AML-193 (cell line): Measurements from ENCODE around the gene FBXL5.
A peak's percentile ranks its signal among the peaks of the same experiment; 100 is the strongest.
"Not testable (repeated sequence)": the region's sequence is repeated elsewhere in the genome, so short reads cannot be mapped to it uniquely, and the experiment has no call there.

Experiments used
- DNase-seq, 2 experiments: peaks; one replicate each; lab custom pipeline; 2025; lab: John Stamatoyannopoulos, UW

The FBXL5 gene

DNA sequence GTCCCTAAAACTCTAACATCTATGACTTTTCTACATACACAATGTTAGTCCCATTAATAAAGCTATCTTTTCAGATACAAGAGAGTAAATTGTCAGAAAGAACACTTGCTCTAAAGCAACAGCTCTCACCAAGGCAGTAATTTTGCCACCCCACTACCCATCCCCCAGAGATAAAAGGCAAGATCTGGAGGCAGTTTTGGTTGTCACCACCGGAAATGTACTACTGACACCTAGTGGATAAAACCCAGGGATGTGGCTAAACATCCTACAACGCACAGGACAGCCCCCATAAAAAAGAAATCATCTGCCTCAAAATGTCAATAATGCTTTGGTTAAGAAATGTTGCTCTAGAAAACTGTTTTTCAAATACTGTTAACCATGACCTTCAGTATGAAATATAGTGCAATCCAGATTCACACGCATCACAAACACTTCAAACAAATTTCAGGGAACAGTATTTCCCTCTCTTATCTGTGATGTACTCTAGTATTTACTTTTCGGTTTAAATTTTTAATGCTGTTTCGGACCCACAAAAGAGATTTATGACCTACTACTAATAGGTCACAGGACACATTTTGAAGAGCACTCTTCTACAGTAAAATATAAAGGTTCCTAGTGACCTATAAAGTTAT, 5.1 kb downstream of the FBXL5 start:
- peak; percentile 66 to 69 for DNase-seq

- no peak for DNase-seq
These were observed 6.6 kb downstream of the FBXL5 start for GRCh38 chr4:15648600-15648999.

GRCh38 chr4:15638418-15638817, 16.7 kb downstream of the FBXL5 start:
- no peak for DNase-seq

GRCh38 chr4:15636818-15637217, 18.3 kb downstream of the FBXL5 start:
- DNase-seq = no peak

- not testable (repeated sequence) for DNase-seq
These were observed 37.8 kb downstream of the FBXL5 start for GRCh38 chr4:15617407-15617806.

GRCh38 chr4:15614891-15615290, 40.3 kb downstream of the FBXL5 start:
- not testable (repeated sequence) for DNase-seq

DNA sequence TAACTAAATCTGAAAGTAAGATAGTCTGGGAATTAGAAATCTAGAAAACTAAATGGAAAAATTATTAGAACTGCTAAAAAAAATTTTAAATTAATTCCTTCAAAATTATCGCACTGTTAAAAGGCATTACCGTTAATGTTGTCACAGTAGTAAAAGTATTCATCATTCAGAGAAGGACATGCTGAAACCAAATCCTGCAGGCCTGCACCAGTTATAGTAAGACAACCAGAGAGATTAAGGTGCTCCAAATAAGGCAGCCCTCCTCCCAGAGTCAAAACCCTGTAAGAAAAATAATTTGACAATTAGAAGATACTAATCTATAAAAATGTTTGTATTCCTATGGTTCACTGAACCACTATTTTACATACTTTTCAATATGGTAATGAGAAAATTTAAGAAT, 43.0 kb downstream of the FBXL5 start:
- no peak for DNase-seq

DNA sequence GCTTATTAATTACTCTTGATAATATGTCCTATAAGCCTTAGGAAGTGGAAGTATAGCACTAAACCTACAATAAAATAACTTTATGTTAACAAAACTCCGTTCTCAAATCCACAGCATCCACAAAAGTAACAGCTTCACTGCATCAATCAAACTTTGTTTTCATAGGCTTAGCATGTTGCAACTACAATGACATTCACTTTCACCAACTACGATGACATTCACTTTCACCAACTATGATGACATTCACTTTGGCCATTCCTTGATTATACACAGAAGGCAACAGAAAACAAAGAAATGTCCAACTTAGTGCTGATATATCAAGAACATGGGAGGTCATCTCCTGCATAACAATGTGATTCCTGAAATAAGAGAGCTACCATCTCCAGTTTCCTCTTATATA, 44.3 kb downstream of the FBXL5 start:
- no peak for DNase-seq

DNA sequence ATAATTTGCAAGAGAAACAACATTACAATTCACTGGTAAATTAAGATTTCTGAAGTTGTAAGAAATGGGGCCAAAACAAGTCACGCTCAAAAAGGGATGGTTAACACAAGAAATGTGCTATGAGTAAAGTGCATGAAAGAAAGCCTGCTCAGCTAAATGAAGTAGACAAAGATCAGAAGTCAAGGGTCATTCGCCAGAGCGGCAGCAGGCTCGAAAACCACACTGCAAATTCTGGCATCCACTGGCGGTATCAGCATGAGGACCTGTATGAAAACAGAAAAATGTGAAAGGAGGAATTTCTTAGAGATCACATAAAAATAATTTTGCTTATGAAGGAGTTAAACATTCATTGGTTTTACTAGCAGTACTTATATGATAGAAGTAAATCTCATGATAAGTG, 49.6 kb downstream of the FBXL5 start:
- DNase-seq = no peak

- DNase-seq = no peak
These were observed 53.3 kb downstream of the FBXL5 start for GRCh38 chr4:15601862-15602261.

DNA sequence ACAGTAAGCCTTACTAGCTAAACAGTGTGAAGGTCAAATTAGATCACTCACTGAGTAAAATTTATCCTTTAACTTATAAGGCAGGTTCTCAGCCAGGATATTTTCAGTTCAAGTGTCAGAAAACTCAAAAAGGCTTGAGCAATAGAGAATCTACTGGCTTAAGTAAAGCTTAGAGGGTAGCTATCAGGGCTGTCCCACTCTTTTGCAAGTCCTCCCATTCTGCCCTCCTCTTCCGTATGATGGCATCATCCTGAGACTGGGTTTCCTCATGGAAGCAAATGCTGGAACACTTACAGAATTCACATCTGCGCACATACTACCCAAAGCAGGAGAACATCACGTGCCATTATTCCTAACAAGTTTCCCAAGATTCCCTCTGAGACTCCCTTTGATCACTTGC, 55.0 kb downstream of the FBXL5 start:
- no peak for DNase-seq

DNA sequence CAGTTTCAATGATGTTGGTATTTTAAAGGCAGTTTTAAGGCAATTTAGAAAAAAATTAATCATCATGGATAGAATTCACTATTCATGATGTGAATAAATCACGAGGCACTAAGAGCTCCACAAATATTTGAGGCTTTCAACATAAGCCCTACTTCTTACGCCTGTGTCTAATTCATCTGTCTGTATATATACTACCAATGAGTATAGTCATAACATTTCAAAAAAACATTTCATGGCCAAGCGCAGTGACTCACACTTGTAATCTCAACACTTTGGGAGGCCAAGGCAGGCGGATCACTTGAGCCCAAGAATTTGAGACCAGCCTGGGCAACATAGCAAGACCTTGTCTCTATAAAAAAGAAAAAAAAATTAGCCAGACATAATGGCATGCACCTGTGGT, 56.5 kb downstream of the FBXL5 start:
- no peak for DNase-seq

- DNase-seq = no peak
These were observed 62.4 kb downstream of the FBXL5 start for GRCh38 chr4:15592799-15593198.

DNA sequence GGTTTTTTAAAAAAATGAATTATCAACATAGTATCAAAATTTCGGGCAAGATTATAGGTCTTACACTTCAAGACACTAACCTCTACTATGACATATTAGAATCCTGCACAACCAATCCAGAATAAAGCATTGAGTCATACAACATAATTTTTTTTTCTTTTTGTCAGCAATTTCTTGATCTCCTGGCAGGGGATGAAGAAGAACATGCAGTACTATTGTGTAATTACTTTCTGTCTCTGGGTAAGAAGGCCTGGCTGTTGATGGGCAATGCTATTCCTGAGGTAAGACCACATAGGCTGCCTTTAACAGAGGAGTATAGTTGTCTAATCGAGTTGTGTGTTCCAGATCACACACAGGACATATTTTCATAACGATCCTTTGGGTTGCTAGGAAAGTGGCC, 67.5 kb downstream of the FBXL5 start:
- DNase-seq = no peak

GRCh38 chr4:15586066-15586465, 69.1 kb downstream of the FBXL5 start:
- DNase-seq = peak; percentile 59 to 75

- no peak for DNase-seq
These were observed 69.8 kb downstream of the FBXL5 start for GRCh38 chr4:15585331-15585730.

DNA sequence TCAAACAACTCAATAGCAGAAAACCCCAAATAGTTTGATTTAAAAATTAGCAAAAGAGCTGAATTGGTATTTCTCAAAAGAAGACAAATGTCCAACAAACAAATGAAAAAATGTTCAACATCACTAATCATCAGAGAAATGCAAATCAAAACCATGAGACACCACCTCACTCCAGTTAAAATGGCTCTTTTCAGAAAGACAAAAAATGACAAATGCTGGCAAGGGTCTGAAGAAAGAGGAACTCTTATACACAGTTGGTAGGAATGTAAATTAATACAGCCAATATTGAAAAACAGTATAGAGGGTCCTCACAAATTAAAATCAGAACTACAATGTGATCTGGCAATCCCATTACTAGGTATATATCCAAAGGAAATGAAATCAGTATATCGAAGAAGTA, 70.4 kb downstream of the FBXL5 start:
- DNase-seq = no peak

- no peak for DNase-seq
These were observed 77.6 kb downstream of the FBXL5 start for GRCh38 chr4:15577508-15577907.

DNA sequence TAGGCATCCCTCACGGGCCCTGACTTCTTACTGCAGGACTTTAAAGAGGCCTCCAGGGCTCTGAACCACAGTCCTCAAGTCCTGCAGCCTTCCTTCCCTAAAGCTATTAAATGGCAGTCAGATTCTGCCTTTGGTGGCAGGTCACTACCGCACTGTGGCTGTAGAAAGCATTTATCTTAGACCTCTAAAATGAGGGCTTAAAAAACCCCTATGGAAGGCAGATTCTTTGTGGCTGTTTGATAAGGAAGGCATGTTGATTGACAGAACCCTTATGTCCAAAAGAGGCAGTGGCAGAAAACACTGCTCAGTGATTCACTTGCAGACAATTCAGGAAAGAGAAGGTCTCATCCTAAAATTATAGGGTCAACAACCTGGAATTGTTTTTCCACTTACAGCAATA, 79.2 kb downstream of the FBXL5 start:
- DNase-seq = no peak

DNA sequence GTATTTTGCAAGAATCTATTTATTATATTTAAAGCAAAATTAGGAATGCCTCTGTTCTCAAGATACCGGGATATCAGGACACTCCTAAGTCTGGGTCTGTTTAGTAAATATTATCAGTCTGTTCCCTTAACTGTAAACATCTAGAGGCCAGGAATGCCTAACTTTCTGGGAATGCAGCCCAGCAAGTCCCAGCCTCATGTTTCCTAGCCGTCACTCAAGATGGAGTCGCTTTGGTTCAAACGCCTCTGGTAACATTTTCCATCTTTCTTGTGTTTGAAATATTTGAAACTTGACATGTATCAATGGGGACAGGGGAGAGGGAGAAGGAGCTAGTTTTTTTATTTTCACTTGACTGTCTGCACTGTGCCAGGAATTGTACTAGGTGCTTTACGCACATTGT, 85.4 kb downstream of the FBXL5 start:
- no peak for DNase-seq

DNA sequence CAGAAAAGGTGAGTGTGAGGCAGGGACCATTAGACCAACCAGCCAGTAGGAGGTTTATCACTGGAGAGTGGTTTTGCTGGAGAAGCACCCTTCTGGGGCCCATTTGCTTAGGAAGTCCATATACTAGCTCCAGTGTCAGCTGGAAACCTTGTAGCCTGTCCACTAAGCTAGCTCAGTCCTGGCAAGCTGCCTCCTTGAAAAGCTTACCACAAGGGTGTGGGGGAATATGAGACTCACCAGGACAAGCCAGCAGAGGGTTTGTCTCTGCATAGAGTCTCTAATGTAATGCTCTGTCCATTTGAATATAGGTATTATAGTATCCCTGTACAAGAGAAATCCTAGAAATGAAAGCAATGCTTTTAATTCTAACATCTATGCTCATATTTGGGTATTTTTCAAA, 86.3 kb downstream of the FBXL5 start:
- no peak for DNase-seq

GRCh38 chr4:15563871-15564270, 91.3 kb downstream of the FBXL5 start:
- DNase-seq = no peak

DNA sequence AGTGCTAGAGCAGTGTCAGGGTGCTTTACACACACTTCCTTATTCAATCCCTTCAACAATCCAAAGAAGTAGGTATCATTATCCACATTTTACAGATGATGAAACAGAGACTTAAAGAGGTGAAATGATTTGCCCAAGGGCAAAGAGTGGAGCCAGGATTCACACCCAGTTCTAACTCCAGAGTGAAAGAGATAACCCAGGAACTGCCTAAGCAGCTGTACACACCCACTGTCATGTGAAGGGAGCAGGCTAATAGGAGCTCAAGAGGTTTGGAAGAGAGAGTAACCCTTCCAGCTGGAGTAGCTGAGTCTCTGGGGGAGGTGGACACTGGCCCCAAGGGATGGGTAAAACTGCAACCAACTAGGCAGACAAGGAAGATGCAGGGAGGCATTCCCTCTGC, 92.5 kb downstream of the FBXL5 start:
- DNase-seq = no peak

DNA sequence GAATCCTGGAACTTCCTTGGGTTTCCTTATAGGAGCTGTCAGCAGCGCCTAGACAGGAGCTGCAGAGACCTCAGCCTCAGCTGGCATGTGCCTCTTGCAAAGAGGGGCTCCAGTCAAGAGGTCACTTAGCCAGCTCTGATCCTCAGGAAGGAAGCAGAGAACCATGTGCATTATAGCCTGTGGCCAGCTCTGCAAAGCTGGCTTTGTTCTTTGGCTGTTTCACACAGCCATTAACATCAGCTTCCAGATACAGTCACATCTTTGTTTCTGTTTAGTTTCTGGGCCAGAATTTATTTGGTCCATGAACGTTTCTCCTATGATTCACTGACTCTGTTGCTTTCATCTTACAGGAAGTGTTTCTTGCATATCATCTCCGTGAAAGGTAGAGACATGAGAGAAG, 93.0 kb downstream of the FBXL5 start:
- DNase-seq = no peak

DNA sequence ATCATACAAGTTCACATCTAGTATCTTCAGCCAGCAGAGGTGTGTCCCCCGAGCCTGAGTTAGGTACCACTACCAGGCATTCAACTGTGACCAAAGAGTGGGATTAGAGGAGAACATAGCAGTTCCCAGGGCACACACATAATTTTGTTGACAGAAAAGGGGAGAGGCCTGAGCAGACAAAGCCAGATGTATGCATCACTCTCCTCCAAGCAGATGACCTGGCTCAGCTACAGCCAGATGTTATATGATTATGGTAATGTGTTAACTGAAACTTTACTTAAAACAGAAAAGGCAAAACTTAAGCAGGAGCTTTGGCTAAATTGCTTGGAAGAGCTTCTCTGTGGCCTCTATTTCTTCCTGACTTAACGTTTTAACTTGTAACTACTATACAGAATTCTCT, 96.6 kb downstream of the FBXL5 start:
- DNase-seq = no peak
